A549 (cell line): ENCODE results near the gene CH25H. TPM values are rescaled to one million over a fixed set of nuclear protein-coding genes. Genes with fewer than 3 reads are reported as not detected.

Experiments used
- ATAC-seq, 2 experiments: fragments of 200-7000 bp in 1 of 2; fragments of >200 bp in 1 of 2; cut with Nextera tagmentation in 1 of 2; cut with Tn5 transposase in 1 of 2; 3 replicates each; pipeline versions ENCODE4 v1.8.0 to v1.9.1; 2018 to 2020; ENCODE audit warnings: mild to moderate bottlenecking in 1 of 2, moderate library complexity in 1 of 2
- CTCF ChIA-PET: fragments of 300-600 bp; sonication (Branson Sonifier 250); formaldehyde crosslinking; extraction: SDS; loops from one replicate; lab custom pipeline; 2021; ENCODE audit warnings: antibody characterized with exemption, inconsistent platforms; lab: Yijun Ruan, JAX
- POLR2A ChIA-PET: fragments of 350-600 bp; formaldehyde crosslinking; extraction: SDS; loops from one replicate; lab custom pipeline; 2021; ENCODE audit warnings: antibody characterized with exemption, inconsistent platforms; lab: Yijun Ruan, JAX
- DNase-seq, 2 experiments: peaks; one replicate each; pipeline versions ENCODE4 v3.0.0 to v3.0.0-alpha.2; 2011 to 2016; ENCODE audit warnings: low read depth in 1 of 2, low spot score in 1 of 2
- FAIRE-seq: peaks from 2 replicates; lab custom pipeline; 2011; peaks lifted over from hg19 to GRCh38; lab: Jason Lieb, UNC
- H3K27ac ChIP-seq, 2 experiments: fragments of >200 bp; sonication (Bioruptor Twin); formaldehyde crosslinking; 3 replicates each; pipeline ENCODE4 v1.5.1; 2016 to 2017
- H3K4me1 ChIP-seq: fragments of >200 bp; sonication (Bioruptor Twin); formaldehyde crosslinking; 3 replicates; pipeline ENCODE4 v1.6.1; 2016
- H3K4me2 ChIP-seq: fragments of >200 bp; sonication (Bioruptor Twin); formaldehyde crosslinking; 3 replicates; pipeline ENCODE4 v1.6.1; 2016
- H3K4me3 ChIP-seq: fragments of >200 bp; sonication (Bioruptor Twin); formaldehyde crosslinking; 3 replicates; pipeline ENCODE4 v1.5.1; 2016
- H3K9me3 ChIP-seq: fragments of >200 bp; sonication (Bioruptor Twin); formaldehyde crosslinking; 3 replicates; pipeline ENCODE4 v1.6.1; 2016
- CEBPB ChIP-seq, 2 experiments: fragments of >200 bp in 1 of 2; sonication (Bioruptor Twin) in 1 of 2; formaldehyde crosslinking in 1 of 2; IDR thresholded peaks; 2 replicates each; pipeline ENCODE4 v1.6.1; 2012 to 2016
- CHD4 ChIP-seq: fragments of 200-600 bp; sonication (generic); IDR thresholded peaks from 2 replicates; pipeline ENCODE4 v1.6.1; 2016; ENCODE audit warnings: antibody characterized with exemption, mild to moderate bottlenecking, borderline replicate concordance
- EHF ChIP-seq: fragments of 250-450 bp; sonication (Bioruptor Pico); IDR thresholded peaks from 2 replicates; pipeline ENCODE4 v1.5.0; 2020; ENCODE audit warnings: mild to moderate bottlenecking
- ESRRA ChIP-seq: fragments of 150-350 bp; IDR thresholded peaks from 2 replicates; pipeline ENCODE4 v1.6.1; 2014; ENCODE audit warnings: mild to moderate bottlenecking, low read length, borderline replicate concordance
- FOSB ChIP-seq: fragments of 250-450 bp; sonication (Bioruptor Pico); IDR thresholded peaks from 2 replicates; pipeline ENCODE4 v1.5.0; 2020; ENCODE audit warnings: mild to moderate bottlenecking, moderate library complexity
- FOSL2 ChIP-seq, 2 experiments: fragments of 450-650 bp in 1 of 2; fragments of >200 bp in 1 of 2; sonication (Bioruptor Twin) in 1 of 2; formaldehyde crosslinking; IDR thresholded peaks; 2 replicates each; pipeline versions ENCODE4 v1.5.0 to v1.6.1; 2016 to 2020; ENCODE audit warnings: mild to moderate bottlenecking in 1 of 2, moderate library complexity in 1 of 2
- FOXS1 ChIP-seq: fragments of 250-450 bp; sonication (Bioruptor Pico); IDR thresholded peaks from 2 replicates; pipeline ENCODE4 v1.5.0; 2020; ENCODE audit warnings: mild to moderate bottlenecking, moderate library complexity
- HDAC2 ChIP-seq: fragments of 200-600 bp; sonication (generic); IDR thresholded peaks from 2 replicates; pipeline ENCODE4 v1.6.1; 2016
- HOXA7 ChIP-seq: fragments of 250-450 bp; sonication (Bioruptor Pico); IDR thresholded peaks from 2 replicates; pipeline ENCODE4 v1.5.0; 2020; ENCODE audit warnings: mild to moderate bottlenecking, moderate library complexity
- HOXB5 ChIP-seq: fragments of 250-450 bp; sonication (Bioruptor Pico); IDR thresholded peaks from 2 replicates; pipeline ENCODE4 v1.5.0; 2020; ENCODE audit warnings: mild to moderate bottlenecking, moderate library complexity
- JUN ChIP-seq, 2 experiments: fragments of >200 bp; sonication (Bioruptor Twin); formaldehyde crosslinking; IDR thresholded peaks; 2 replicates in 1 of 2; 3 replicates in 1 of 2; pipeline ENCODE4 v1.6.1; 2016 to 2017
- MAZ ChIP-seq: fragments of 150-350 bp; IDR thresholded peaks from 2 replicates; pipeline ENCODE4 v1.6.1; 2014; ENCODE audit warnings: antibody characterized with exemption, low read depth, low read length, borderline replicate concordance
- NFE2L2 ChIP-seq: fragments of 150-350 bp; conservative IDR thresholded peaks from 2 replicates; pipeline ENCODE4 v1.6.1; 2014; ENCODE audit warnings: low read length
- NPAS2 ChIP-seq: fragments of 250-450 bp; sonication (Bioruptor Pico); IDR thresholded peaks from 2 replicates; pipeline ENCODE4 v1.8.0; 2022; ENCODE audit warnings: mild to moderate bottlenecking, moderate library complexity, borderline replicate concordance
- NR3C1 ChIP-seq: fragments of >200 bp; sonication (Bioruptor Twin); formaldehyde crosslinking; IDR thresholded peaks from 3 replicates; pipeline ENCODE4 v1.6.1; 2017
- POLR2AphosphoS2 ChIP-seq: conservative IDR thresholded peaks from 2 replicates; pipeline ENCODE4 v1.6.1; 2012; ENCODE audit warnings: low read length, improper control_type of control experiment, inconsistent platforms
- RAD21 ChIP-seq, 2 experiments: fragments of >200 bp in 1 of 2; sonication (Bioruptor Twin) in 1 of 2; formaldehyde crosslinking in 1 of 2; IDR thresholded peaks in 1 of 2; conservative IDR thresholded peaks in 1 of 2; 2 replicates in 1 of 2; 3 replicates in 1 of 2; pipeline ENCODE4 v1.6.1; 2012 to 2018; ENCODE audit warnings: inconsistent platforms in 1 of 2
- SREBF2 ChIP-seq: fragments of 450-650 bp; IDR thresholded peaks from 2 replicates; pipeline ENCODE4 v1.6.1; 2014; ENCODE audit warnings: mild to moderate bottlenecking, moderate library complexity
- ZC3H11A ChIP-seq: fragments of 450-650 bp; IDR thresholded peaks from 2 replicates; pipeline ENCODE4 v1.6.1; 2014; ENCODE audit warnings: antibody characterized with exemption, mild to moderate bottlenecking
- ZFP36 ChIP-seq: fragments of 450-650 bp; IDR thresholded peaks from 2 replicates; pipeline ENCODE4 v1.6.1; 2014; ENCODE audit warnings: borderline replicate concordance; ENCODE audit not compliant: partially characterized antibody
- WGBS: methylation state at CpG from one replicate; pipeline ENCODE4 v1.1.6; 2017; ENCODE audit errors: missing lambda C conversion rate; 5-methylcytosine and 5-hydroxymethylcytosine counted together
- polyA plus RNA-seq, 4 experiments: library from polyadenylated mRNA; depleted of rRNA in 3 of 4; stranded (reverse); fragments of >200 nt; fragmentation: RNase III in 1 of 4; extraction: RNeasy Plus Mini Kit Qiagen cat#74134 plus additional on column Dnase treatment in 1 of 4; gene quantifications; 2 replicates in 3 of 4; 3 replicates in 1 of 4; pipeline ENCODE4 v1.2.3, GENCODE V29; 2011 to 2017
- TF ChIP-seq, protein P1 (sequence below): IDR thresholded peaks from 2 replicates; pipeline ENCODE4 v1.6.1; 2012
- TF ChIP-seq, protein P2 (sequence below): fragments of 200-600 bp; sonication (generic); IDR thresholded peaks from 2 replicates; pipeline ENCODE4 v1.6.1; 2016; ENCODE audit warnings: antibody characterized with exemption, mild to moderate bottlenecking, moderate library complexity
- TF ChIP-seq, protein P3 (sequence below): fragments of >200 bp; sonication (Bioruptor Twin); formaldehyde crosslinking; IDR thresholded peaks from 3 replicates; pipeline ENCODE4 v1.6.1; 2016
- TF ChIP-seq, protein P4 (sequence below): fragments of 250-450 bp; sonication (Bioruptor Pico); IDR thresholded peaks from 2 replicates; pipeline ENCODE4 v1.5.0; 2020; ENCODE audit warnings: low read depth, mild to moderate bottlenecking, moderate library complexity
- TF ChIP-seq, protein P5 (sequence below): fragments of >200 bp; sonication (Bioruptor Twin); formaldehyde crosslinking; IDR thresholded peaks from 2 replicates; pipeline ENCODE4 v1.6.1; 2016

CH25H gene
- polyA plus RNA-seq, 2 of the 4 experiments (the other 2 are of a cell fraction): not detected

DNA sequence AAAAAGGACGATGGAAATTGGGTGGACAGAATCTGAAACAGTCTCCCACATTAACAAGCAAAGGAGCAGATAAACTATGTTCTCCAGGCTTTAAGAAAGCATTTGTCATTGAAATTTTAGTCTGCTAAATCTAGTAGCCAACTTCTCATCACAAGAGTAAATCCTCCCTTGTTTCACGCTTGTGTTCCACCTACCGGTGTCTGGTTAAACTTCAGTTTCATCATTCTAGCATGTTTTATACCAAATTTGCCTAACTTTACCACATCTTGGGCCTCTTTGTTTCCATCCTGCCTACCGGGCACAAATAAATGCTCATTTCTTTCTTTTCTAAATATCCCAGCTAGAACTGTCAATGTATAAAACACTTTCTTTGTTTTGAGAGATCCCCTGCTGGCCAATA, 38.7 kb upstream of the CH25H start:
- no peak overlapping the region for H3K27ac ChIP-seq
- H3K4me1 ChIP-seq: peaks cover 19% of the 10 kb centered on the region
- no peaks in the 10 kb centered on the region for H3K9me3 ChIP-seq
- 90% methylated on average over 4 of the region's 4 CpGs for WGBS
- no peak for ATAC-seq
- TF ChIP-seq NFE2L2 (no peak), ZC3H11A (no peak), FOSL2 (IDR thresholded peaks at IDR 0.05) (no peak), FOSL2 (CRISPR knock-in tag; IDR thresholded peaks at IDR 0.05) (no peak), HOXB5 (no peak), NR3C1 (no peak), HOXA7 (CRISPR knock-in tag) (no peak), ESRRA (no peak), POLR2AphosphoS2 (no peak), ZFP36 (no peak), MAZ (no peak), NPAS2 (CRISPR knock-in tag) (no peak), EHF (no peak), CEBPB (IDR thresholded peaks at IDR 0.05) (no peak), FOXS1 (CRISPR knock-in tag) (no peak), FOSB (no peak)
- TF ChIP-seq, protein P1, sequence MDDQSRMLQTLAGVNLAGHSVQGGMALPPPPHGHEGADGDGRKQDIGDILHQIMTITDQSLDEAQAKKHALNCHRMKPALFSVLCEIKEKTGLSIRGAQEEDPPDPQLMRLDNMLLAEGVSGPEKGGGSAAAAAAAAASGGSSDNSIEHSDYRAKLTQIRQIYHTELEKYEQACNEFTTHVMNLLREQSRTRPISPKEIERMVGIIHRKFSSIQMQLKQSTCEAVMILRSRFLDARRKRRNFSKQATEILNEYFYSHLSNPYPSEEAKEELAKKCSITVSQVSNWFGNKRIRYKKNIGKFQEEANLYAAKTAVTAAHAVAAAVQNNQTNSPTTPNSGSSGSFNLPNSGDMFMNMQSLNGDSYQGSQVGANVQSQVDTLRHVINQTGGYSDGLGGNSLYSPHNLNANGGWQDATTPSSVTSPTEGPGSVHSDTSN: no peak
- TF ChIP-seq, protein P2, sequence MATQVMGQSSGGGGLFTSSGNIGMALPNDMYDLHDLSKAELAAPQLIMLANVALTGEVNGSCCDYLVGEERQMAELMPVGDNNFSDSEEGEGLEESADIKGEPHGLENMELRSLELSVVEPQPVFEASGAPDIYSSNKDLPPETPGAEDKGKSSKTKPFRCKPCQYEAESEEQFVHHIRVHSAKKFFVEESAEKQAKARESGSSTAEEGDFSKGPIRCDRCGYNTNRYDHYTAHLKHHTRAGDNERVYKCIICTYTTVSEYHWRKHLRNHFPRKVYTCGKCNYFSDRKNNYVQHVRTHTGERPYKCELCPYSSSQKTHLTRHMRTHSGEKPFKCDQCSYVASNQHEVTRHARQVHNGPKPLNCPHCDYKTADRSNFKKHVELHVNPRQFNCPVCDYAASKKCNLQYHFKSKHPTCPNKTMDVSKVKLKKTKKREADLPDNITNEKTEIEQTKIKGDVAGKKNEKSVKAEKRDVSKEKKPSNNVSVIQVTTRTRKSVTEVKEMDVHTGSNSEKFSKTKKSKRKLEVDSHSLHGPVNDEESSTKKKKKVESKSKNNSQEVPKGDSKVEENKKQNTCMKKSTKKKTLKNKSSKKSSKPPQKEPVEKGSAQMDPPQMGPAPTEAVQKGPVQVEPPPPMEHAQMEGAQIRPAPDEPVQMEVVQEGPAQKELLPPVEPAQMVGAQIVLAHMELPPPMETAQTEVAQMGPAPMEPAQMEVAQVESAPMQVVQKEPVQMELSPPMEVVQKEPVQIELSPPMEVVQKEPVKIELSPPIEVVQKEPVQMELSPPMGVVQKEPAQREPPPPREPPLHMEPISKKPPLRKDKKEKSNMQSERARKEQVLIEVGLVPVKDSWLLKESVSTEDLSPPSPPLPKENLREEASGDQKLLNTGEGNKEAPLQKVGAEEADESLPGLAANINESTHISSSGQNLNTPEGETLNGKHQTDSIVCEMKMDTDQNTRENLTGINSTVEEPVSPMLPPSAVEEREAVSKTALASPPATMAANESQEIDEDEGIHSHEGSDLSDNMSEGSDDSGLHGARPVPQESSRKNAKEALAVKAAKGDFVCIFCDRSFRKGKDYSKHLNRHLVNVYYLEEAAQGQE: no peak
- TF ChIP-seq, protein P3, sequence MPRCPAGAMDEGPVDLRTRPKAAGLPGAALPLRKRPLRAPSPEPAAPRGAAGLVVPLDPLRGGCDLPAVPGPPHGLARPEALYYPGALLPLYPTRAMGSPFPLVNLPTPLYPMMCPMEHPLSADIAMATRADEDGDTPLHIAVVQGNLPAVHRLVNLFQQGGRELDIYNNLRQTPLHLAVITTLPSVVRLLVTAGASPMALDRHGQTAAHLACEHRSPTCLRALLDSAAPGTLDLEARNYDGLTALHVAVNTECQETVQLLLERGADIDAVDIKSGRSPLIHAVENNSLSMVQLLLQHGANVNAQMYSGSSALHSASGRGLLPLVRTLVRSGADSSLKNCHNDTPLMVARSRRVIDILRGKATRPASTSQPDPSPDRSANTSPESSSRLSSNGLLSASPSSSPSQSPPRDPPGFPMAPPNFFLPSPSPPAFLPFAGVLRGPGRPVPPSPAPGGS: no peak
- TF ChIP-seq, all 56 proteins: peak for 0
- Histone ChIP-seq H3K4me2 (no peak overlapping the region), H3K4me3 (no peak overlapping the region)
- DNase-seq (no peak), FAIRE-seq (no peak)
- CTCF ChIA-PET: interaction anchor here (1.2 kb wide), 1 partner anchor 28 kb away, joined by 8 read pairs; no protein-coding TSS in a partner anchor
- POLR2A ChIA-PET: no interaction called here

DNA sequence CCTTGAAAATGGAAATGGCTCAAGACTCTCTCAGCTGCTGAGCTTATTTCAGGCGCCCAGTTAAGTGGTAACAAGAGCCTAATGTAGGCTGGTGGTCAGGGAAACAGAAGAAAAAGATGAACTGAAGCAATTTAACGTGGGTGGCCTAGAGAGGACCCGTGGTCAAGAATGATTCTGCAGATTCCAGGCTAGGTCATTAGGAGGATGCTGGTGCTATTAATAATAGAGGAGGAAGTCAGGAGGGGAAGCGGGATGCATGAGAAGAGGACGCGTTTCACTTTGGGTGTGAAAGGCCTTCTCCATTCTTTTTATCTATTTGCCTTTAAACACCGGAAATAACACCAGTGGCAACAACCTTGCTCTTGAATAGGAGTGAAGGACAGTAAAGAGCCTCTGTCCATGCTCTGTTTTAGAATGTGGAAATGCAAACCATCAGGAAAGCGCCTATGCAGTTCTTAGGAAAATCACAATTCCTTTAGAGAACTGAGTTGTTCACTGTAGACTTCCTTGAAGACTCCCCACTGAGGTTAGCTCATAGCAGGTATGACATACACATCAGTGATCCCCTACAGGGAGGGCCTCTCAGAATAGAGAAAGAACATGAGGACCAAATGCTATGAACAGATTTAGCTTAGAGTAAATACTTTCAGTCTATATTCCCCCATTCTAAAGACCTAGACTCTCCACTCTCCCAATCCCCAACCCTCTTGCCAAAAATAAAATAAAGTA, 35.9 kb upstream of the CH25H start:
- 81% methylated on average over 8 of the region's 8 CpGs for WGBS
- ChIA-PET CTCF (interaction anchor here (0.6 to 1.2 kb wide), 2 partner anchors 13 to 108 kb away, joined by 3 read pairs; no protein-coding TSS in a partner anchor), POLR2A (no interaction called here)
- FAIRE-seq: no peak
- no peaks in the 10 kb centered on the region for H3K9me3 ChIP-seq
- no peak overlapping the region for H3K4me2 ChIP-seq
- no peak for TF ChIP-seq ZFP36
- no peak for TF ChIP-seq HDAC2
- TF ChIP-seq SREBF2: no peak
- TF ChIP-seq, protein P4, sequence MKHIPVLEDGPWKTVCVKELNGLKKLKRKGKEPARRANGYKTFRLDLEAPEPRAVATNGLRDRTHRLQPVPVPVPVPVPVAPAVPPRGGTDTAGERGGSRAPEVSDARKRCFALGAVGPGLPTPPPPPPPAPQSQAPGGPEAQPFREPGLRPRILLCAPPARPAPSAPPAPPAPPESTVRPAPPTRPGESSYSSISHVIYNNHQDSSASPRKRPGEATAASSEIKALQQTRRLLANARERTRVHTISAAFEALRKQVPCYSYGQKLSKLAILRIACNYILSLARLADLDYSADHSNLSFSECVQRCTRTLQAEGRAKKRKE (CRISPR knock-in tag): no peak
- no peak for TF ChIP-seq JUN (IDR thresholded peaks at IDR 0.05)
- TF ChIP-seq CHD4: no peak
- TF ChIP-seq, protein P5, sequence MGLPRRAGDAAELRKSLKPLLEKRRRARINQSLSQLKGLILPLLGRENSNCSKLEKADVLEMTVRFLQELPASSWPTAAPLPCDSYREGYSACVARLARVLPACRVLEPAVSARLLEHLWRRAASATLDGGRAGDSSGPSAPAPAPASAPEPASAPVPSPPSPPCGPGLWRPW: no peak
- no peak for TF ChIP-seq FOXS1 (CRISPR knock-in tag)
- TF ChIP-seq NFE2L2: no peak
- TF ChIP-seq MAZ: no peak
- no peak for TF ChIP-seq RAD21 (conservative IDR thresholded peaks at IDR 0.05 in 1 of 2, IDR thresholded peaks at IDR 0.05 in 1 of 2)
- TF ChIP-seq, all 56 proteins: peak for 0
- Histone ChIP-seq H3K27ac (no peak overlapping the region), H3K4me3 (no peak overlapping the region), H3K4me1 (peaks cover 13% of the 10 kb centered on the region)
- ATAC-seq: no peak
- DNase-seq: no peak
